Nephron (organoid): Measurements from ENCODE around the gene LRRC75A.
"Not testable (repeated sequence)": the region's sequence is repeated elsewhere in the genome, so short reads cannot be mapped to it uniquely, and the experiment has no call there.

Experiments
- H3K27ac Mint-ChIP-seq, 3 experiments: 2 replicates each; pipeline ENCODE4 v1.8.0; 2020; ENCODE audit warnings: mixed read lengths in 3 of 3, mild to moderate bottlenecking in 2 of 3, moderate library complexity in 1 of 3
- H3K27me3 Mint-ChIP-seq: 2 replicates; pipeline ENCODE4 v1.8.0; 2021; ENCODE audit warnings: low read depth, mild to moderate bottlenecking, moderate library complexity, mixed read lengths
- H3K36me3 Mint-ChIP-seq: 2 replicates; pipeline ENCODE4 v1.8.0; 2020; ENCODE audit warnings: low read depth, mixed read lengths
- H3K4me1 Mint-ChIP-seq: 2 replicates; pipeline ENCODE4 v1.8.0; 2020; ENCODE audit warnings: mixed read lengths
- H3K4me3 Mint-ChIP-seq, 3 experiments: 2 replicates each; pipeline ENCODE4 v1.8.0; 2020; ENCODE audit warnings: mild to moderate bottlenecking in 3 of 3, mixed read lengths in 3 of 3, moderate library complexity in 2 of 3
- H3K9me3 Mint-ChIP-seq: 2 replicates; pipeline ENCODE4 v1.8.0; 2020; ENCODE audit warnings: mixed read lengths
- CTCF ChIP-seq, 3 experiments: fragments of 200-600 bp; sonication (generic); IDR thresholded peaks; one replicate each; pipeline ENCODE4 v1.5.0; 2021; ENCODE audit warnings: antibody characterized with exemption in 3 of 3; ENCODE audit not compliant: unreplicated experiment in 3 of 3

LRRC75A gene

GRCh38 chr17:16417896-16418684 is 73.9 kb downstream of the LRRC75A start:
- H3K9me3 Mint-ChIP-seq: no peaks in the 10 kb centered on the region
- H3K4me3 Mint-ChIP-seq: no peak overlapping the region
- H3K27ac Mint-ChIP-seq: no peak overlapping the region
- H3K4me1 Mint-ChIP-seq: peaks cover 7% of the 10 kb centered on the region
- no peak for TF ChIP-seq CTCF (IDR thresholded peaks at IDR 0.05; ENCODE audit: unreplicated experiment in 3 of 3)
- no peaks in the 10 kb centered on the region for H3K27me3 Mint-ChIP-seq
- no peaks in the 10 kb centered on the region for H3K36me3 Mint-ChIP-seq

GRCh38 chr17:16417399-16417798 is 74.6 kb downstream of the LRRC75A start:
- Mint-ChIP-seq H3K36me3 (no peaks in the 10 kb centered on the region), H3K27me3 (no peaks in the 10 kb centered on the region), H3K4me1 (peaks cover 7% of the 10 kb centered on the region), H3K27ac (no peak overlapping the region), H3K9me3 (no peaks in the 10 kb centered on the region), H3K4me3 (no peak overlapping the region)
- no peak for TF ChIP-seq CTCF (IDR thresholded peaks at IDR 0.05; ENCODE audit: unreplicated experiment in 3 of 3)

DNA sequence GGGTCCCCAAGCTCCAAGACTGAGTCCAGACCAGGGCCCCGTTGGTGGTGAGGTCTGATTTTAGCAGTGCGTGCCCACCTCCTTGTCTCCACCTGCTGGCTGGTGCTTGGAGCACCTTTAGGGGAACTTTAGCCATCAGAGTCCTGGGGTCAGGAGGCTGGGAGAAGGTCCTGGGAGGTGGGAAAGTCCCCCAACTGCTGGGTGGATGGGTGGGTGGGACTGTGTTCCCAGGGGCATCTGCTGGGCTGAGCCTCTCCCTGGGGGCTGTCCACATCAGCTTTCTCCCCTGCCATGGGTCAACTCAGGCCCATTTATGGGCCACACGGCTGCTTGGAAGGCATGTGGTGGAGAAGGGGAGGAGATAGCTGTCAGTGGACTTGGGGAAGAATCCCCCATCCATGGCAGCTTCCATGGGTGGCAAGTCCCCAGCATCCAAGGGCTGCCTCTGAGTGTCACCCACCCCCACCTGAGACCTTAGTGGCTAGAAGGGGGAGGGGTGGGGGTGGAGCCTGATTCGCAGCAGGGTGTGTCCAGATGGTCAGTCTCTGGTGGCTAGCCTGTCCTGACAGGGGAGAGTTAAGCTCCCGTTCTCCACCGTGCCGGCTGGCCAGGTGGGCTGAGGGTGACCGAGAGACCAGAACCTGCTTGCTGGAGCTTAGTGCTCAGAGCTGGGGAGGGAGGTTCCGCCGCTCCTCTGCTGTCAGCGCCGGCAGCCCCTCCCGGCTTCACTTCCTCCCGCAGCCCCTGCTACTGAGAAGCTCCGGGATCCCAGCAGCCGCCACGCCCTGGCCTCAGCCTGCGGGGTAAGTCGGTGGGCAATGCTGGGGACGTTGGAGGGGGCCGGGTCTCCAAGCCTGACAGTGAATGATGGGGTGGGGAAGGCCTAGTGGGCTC is 76.7 kb downstream of the LRRC75A start, which contains the start of gene TRPV2:
Gene TRPV2 (plus strand): TSS at position 541 of the 894 bp plus-strand sequence. CDS start 2,098 bp downstream, outside the sequence.
- H3K27me3 Mint-ChIP-seq: no peaks in the 10 kb centered on the region
- H3K9me3 Mint-ChIP-seq: no peaks in the 10 kb centered on the region
- no peaks in the 10 kb centered on the region for H3K36me3 Mint-ChIP-seq
- H3K27ac Mint-ChIP-seq: no peak within 1 kb of the TSS
- peak within 1 kb of the TSS in 2 of 3 experiments; percentile 45 to 51 for H3K4me3 Mint-ChIP-seq
- TF ChIP-seq CTCF (IDR thresholded peaks at IDR 0.05; ENCODE audit: unreplicated experiment in 3 of 3): no peak
- peaks cover 7% of the 10 kb centered on the region for H3K4me1 Mint-ChIP-seq

DNA sequence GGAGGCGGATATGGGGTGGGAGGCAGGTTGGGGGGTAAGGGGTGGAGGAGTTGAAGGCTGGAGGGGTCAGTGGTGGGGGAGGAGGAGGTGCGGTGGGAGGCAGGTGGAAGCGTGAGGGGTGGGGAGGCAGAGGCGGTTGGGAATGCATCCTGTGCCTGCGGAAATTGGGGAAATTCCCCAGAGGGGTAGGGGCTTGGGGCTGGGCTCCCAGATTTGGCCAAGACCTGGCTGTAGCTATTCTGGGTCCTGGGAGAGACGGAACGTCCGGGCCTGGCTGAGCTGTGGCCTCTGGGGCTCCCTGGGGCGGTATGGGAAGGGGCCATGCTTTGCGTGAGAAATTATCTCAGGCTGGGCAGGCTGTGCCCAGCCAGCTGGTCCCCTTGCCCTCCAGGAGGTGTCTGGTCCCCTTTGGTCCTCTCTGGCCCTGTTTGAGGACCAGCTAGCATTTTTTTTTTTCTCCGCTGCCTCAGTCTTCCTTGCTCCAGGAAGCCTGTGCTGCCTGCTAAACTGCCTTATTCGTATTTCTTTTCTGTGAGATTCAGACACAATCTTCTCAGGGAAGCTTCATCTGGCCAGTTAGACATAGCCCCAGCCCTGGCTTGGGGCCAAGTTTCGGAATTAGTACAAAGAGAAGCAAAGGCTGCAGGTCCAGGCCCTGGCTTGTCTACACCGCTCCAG is 83.9 kb downstream of the LRRC75A start:
- H3K27me3 Mint-ChIP-seq: peaks cover 4% of the 10 kb centered on the region
- peak overlapping the region; percentile 80 to 83 (median 81) for H3K4me3 Mint-ChIP-seq
- TF ChIP-seq CTCF (IDR thresholded peaks at IDR 0.05; ENCODE audit: unreplicated experiment in 3 of 3): no peak
- peaks cover 16% of the 10 kb centered on the region for H3K4me1 Mint-ChIP-seq
- peak overlapping the region; percentile 73 to 86 (median 77) for H3K27ac Mint-ChIP-seq
- no peaks in the 10 kb centered on the region for H3K36me3 Mint-ChIP-seq
- no peaks in the 10 kb centered on the region for H3K9me3 Mint-ChIP-seq

DNA sequence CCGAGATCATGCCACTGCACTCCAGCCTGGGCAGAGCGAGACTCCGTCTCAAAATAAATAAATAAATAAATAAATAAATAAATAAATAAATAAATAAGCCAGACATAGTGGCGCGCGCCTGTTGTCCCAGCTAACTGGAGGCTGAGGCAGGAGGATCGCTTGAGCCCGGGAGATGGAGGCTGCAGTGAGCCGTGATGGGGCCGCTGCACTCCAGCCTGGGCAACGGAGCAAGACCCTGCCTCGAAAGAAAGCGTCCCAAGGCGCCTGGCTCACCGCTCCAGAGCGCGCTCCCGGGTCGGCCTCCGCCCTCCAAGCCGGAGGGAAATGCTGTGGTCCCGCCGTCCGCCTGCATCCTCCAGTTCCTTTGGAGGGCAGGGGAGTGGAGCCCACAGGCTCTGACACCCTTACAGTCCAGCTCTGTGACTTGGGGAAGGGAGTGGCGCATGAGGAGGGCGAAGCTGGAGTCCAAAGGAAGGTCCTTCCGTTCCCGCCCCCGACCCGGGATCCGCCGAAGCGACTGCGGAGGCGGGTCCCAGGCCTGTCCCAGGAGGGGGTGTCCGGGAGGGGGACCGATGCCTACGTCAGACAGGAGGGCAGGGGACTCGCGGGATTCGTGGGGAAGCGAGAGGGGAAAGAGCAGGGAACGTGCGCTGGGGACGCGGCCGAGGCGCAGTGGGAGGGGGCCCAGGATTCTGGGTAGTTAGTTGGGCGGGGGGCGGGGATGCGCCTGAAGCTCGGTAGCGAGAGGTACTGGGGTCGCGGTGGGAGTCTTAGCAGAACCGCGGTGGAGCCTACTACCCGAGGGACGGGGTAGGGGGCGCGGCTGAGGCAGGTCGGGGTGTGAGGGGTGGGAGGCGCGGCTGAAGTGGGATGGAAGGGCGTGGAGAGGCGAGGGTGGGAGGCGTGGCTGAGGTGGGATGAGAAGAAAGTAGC is 85.0 kb downstream of the LRRC75A start:
- peaks cover 4% of the 10 kb centered on the region for H3K27me3 Mint-ChIP-seq
- peaks cover 16% of the 10 kb centered on the region for H3K4me1 Mint-ChIP-seq
- no peak for TF ChIP-seq CTCF (IDR thresholded peaks at IDR 0.05; ENCODE audit: unreplicated experiment in 3 of 3)
- H3K36me3 Mint-ChIP-seq: no peaks in the 10 kb centered on the region
- H3K27ac Mint-ChIP-seq: peak overlapping the region in 1 of 3 experiments; percentile 26
- no peaks in the 10 kb centered on the region for H3K9me3 Mint-ChIP-seq
- peak overlapping the region; percentile 75 to 83 (median 79) for H3K4me3 Mint-ChIP-seq

GRCh38 chr17:16403847-16404246 is 88.1 kb downstream of the LRRC75A start:
- H3K27me3 Mint-ChIP-seq, H3K4me3 Mint-ChIP-seq, H3K9me3 Mint-ChIP-seq, H3K36me3 Mint-ChIP-seq, H3K27ac Mint-ChIP-seq: not testable (repeated sequence)
- H3K4me1 Mint-ChIP-seq: peaks cover 16% of the 10 kb centered on the region
